Spleen (tissue), 11 donors: ENCODE measurements around the gene ZNF442. TPM values are rescaled to one million over a fixed set of nuclear protein-coding genes. Genes with fewer than 3 reads are reported as not detected.
"Not testable (repeated sequence)": the region's sequence is repeated elsewhere in the genome, so short reads cannot be mapped to it uniquely, and the experiment has no call there.

ENCODE experiments used
- DNase-seq: peaks from one replicate; pipeline ENCODE4 v3.0.0-alpha.2; 2020
- H3K27ac ChIP-seq, 8 donors: fragments of 200-600 bp; sonication (generic) in 7 of 8; 1 replicate in 4 of 8; 2 replicates in 4 of 8; pipeline versions ENCODE4 v1.5.0 to v1.8.0; 2016 to 2021; ENCODE audit warnings: inconsistent platforms in 4 of 8, mild to moderate bottlenecking in 4 of 8, moderate library complexity in 1 of 8
- H3K27me3 ChIP-seq, 7 donors: fragments of 200-600 bp; sonication (generic) in 6 of 7; replicated peaks in 1 of 7; 1 replicate in 4 of 7; 2 replicates in 3 of 7; pipeline versions ENCODE4 v1.5.0 to v1.8.0; 2016 to 2021; ENCODE audit warnings: inconsistent platforms in 3 of 7, mild to moderate bottlenecking in 1 of 7
- H3K36me3 ChIP-seq, 6 donors: fragments of 200-600 bp; sonication (generic) in 5 of 6; 1 replicate in 4 of 6; 2 replicates in 2 of 6; pipeline versions ENCODE4 v1.5.0 to v1.8.0; 2016 to 2021; ENCODE audit warnings: inconsistent platforms in 2 of 6
- H3K4me1 ChIP-seq, 6 donors: fragments of 200-600 bp; sonication (generic) in 5 of 6; 1 replicate in 3 of 6; 2 replicates in 3 of 6; pipeline versions ENCODE4 v1.5.0 to v1.8.0; 2016 to 2021; ENCODE audit warnings: inconsistent platforms in 3 of 6
- H3K4me3 ChIP-seq, 8 donors: fragments of 200-600 bp; sonication (generic) in 7 of 8; 1 replicate in 4 of 8; 2 replicates in 4 of 8; pipeline versions ENCODE4 v1.5.0 to v1.8.0; 2016 to 2021; ENCODE audit warnings: inconsistent platforms in 4 of 8, mild to moderate bottlenecking in 4 of 8, moderate library complexity in 2 of 8
- H3K9me3 ChIP-seq, 8 donors: fragments of 200-600 bp; sonication (generic) in 7 of 8; 1 replicate in 4 of 8; 2 replicates in 4 of 8; pipeline versions ENCODE4 v1.5.0 to v1.8.0; 2016 to 2021; ENCODE audit warnings: inconsistent platforms in 4 of 8
- POLR2A ChIP-seq, 3 donors: fragments of 450-650 bp; IDR thresholded peaks; one replicate each; pipeline ENCODE4 v1.5.1; 2017; ENCODE audit warnings: antibody characterized with exemption in 3 of 3, mild to moderate bottlenecking in 1 of 3
- POLR2AphosphoS5 ChIP-seq, 3 donors: sonication (generic); formaldehyde crosslinking; IDR thresholded peaks; one replicate each; pipeline ENCODE4 v1.5.1; 2017; ENCODE audit warnings: antibody characterized with exemption in 3 of 3
- WGBS, 5 donors: extraction: QIAGEN DNeasy Blood & Tissue Kit in 3 of 5; methylation state at CpG; one replicate each; pipeline versions ENCODE4 v1.1.5 to v1.1.7; 2013 to 2018; 5-methylcytosine and 5-hydroxymethylcytosine counted together
- intact Hi-C: fragments of 100-400 bp; cut with DNase I; formaldehyde crosslinking; loops from one replicate; pipeline ENCODE4 v1.15.0; 2023; ENCODE audit warnings: low total_unique reads
- polyA plus RNA-seq, 3 donors: library from polyadenylated mRNA; stranded (reverse); fragments of 200-250 nt; gene quantifications; one replicate each; pipeline ENCODE4 v1.2.1, GENCODE V29; 2013
- total RNA-seq, 7 donors: library from RNA; depleted of rRNA in 3 of 7; stranded (reverse); fragments of >200 nt in 3 of 7; fragmentation: NEBNext Ultra II Directional in 4 of 7; extraction: Animal tissue kit (Norgen Biotek cat#: 25700) in 4 of 7; gene quantifications; one replicate each; pipeline versions ENCODE4 v1.1.0 to v1.2.1, GENCODE V29; 2016 to 2021
- TF ChIP-seq, protein P1 (sequence below), 11 experiments: fragments of 200-600 bp in 7 of 11; fragments of 450-650 bp in 4 of 11; sonication (generic) in 4 of 11; IDR thresholded peaks in 8 of 11; conservative IDR thresholded peaks in 3 of 11; 1 replicate in 7 of 11; 2 replicates in 4 of 11; pipeline versions ENCODE4 v1.4.0 to v1.8.0; 2016 to 2021; ENCODE audit warnings: antibody characterized with exemption in 11 of 11, inconsistent platforms in 4 of 11, mild to moderate bottlenecking in 1 of 11
- donor health status: healthy with polysubstance abuse.
- donor health status: DM: no; HTN: no; CAD: no; lungs with moderate emphysema.
- donor health status: DM: no; HTN: no; CAD: no.
- donor health status: Bipolar disorder and iron deficiency.
- donor health status: healthy.
- donor health status: DM: no; HTN: no; CAD: no.
- donor health status: DM: yes; HTN: yes; CAD: no.

ZNF442 gene
- total and polyA plus RNA-seq, 10 donors = 0.48 to 6.1 (median 3.2) TPM

DNA sequence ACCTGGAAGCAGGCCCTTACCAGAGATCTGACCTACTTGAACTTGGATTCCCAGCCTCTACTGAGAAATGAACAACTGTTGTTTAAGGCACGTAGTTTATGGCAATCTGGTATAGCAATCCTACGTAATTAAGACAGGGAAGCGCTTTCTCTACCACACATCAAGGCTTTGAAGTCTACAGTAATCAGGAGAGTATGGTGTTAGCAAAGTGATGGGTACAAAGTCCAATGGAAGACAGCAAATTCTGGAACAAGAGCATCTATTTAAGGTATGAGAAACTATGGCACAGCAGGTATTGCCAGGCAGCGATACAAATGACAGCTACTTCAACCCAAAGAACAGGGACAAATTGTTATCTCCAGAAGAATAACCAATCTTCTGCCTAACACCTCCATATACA lies 35.1 kb downstream of the ZNF442 start:
- Histone ChIP-seq H3K9me3 (no peaks in the 10 kb centered on the region), H3K27me3 (no peaks in the 10 kb centered on the region), H3K36me3 (no peaks in the 10 kb centered on the region), H3K4me1 (peaks cover 3 to 40% (median 29%) of the 10 kb centered on the region in 6 donors), H3K4me3 (no peak overlapping the region), H3K27ac (no peak overlapping the region)
- no peak for TF ChIP-seq POLR2A (IDR thresholded peaks at IDR 0.05)
- TF ChIP-seq, protein P1, sequence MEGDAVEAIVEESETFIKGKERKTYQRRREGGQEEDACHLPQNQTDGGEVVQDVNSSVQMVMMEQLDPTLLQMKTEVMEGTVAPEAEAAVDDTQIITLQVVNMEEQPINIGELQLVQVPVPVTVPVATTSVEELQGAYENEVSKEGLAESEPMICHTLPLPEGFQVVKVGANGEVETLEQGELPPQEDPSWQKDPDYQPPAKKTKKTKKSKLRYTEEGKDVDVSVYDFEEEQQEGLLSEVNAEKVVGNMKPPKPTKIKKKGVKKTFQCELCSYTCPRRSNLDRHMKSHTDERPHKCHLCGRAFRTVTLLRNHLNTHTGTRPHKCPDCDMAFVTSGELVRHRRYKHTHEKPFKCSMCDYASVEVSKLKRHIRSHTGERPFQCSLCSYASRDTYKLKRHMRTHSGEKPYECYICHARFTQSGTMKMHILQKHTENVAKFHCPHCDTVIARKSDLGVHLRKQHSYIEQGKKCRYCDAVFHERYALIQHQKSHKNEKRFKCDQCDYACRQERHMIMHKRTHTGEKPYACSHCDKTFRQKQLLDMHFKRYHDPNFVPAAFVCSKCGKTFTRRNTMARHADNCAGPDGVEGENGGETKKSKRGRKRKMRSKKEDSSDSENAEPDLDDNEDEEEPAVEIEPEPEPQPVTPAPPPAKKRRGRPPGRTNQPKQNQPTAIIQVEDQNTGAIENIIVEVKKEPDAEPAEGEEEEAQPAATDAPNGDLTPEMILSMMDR (IDR thresholded peaks at IDR 0.05 in 8 of 11, conservative IDR thresholded peaks at IDR 0.05 in 3 of 11) = no peak
- DNase-seq = no peak
- intact Hi-C loops = no loop called here
- 85 to 98% (median 96%) methylated on average over 4 of the region's 4 CpGs for WGBS, 5 donors

DNA sequence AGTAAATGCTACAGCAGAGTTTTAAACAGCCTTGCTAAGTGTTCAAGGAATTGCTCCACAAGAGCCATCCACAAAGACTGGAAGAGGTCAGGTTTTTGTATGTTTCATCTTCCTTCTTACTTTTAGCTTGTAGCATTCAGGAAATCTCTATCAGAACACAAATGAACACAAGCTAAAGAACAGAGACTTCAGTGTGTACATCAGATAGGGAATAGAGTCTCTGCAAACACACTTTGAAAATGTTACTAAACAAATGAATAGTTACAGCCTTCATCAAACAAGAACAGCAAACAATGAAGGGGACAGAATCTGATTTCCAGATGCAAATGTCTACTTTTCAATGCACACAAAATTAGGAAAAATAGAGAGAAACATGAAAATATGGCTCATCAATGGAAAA lies 39.8 kb downstream of the ZNF442 start:
- Histone ChIP-seq H3K4me1 (peaks cover 0 to 7% (median 1%) of the 10 kb centered on the region in 6 donors), H3K9me3 (peaks cover 0 to 31% (median 14%) of the 10 kb centered on the region in 8 donors), H3K36me3 (peaks cover 0 to 36% (median 19%) of the 10 kb centered on the region in 6 donors), H3K27me3 (no peaks in the 10 kb centered on the region), H3K27ac (no peak overlapping the region), H3K4me3 (no peak overlapping the region)
- intact Hi-C loops = no loop called here
- DNase-seq = no peak
- TF ChIP-seq POLR2A (IDR thresholded peaks at IDR 0.05) = no peak
- TF ChIP-seq, protein P1 (IDR thresholded peaks at IDR 0.05 in 8 of 11, conservative IDR thresholded peaks at IDR 0.05 in 3 of 11) = no peak
- no peak for TF ChIP-seq POLR2AphosphoS5 (IDR thresholded peaks at IDR 0.05)

- TF ChIP-seq POLR2A (IDR thresholded peaks at IDR 0.05) (no peak), POLR2AphosphoS5 (IDR thresholded peaks at IDR 0.05) (no peak)
- TF ChIP-seq, protein P1 (IDR thresholded peaks at IDR 0.05 in 8 of 11, conservative IDR thresholded peaks at IDR 0.05 in 3 of 11) = no peak
- intact Hi-C loops = no loop called here
- no peak overlapping the region for H3K27ac ChIP-seq
- H3K36me3 ChIP-seq = peaks cover 3 to 61% (median 47%) of the 10 kb centered on the region in 6 donors
- 96 to 97% (median 96%) methylated on average over 13 of the region's 13 CpGs for WGBS, 5 donors
- no peaks in the 10 kb centered on the region for H3K27me3 ChIP-seq
- H3K9me3 ChIP-seq = peaks cover 3 to 74% (median 43%) of the 10 kb centered on the region in 8 donors
- no peaks in the 10 kb centered on the region for H3K4me1 ChIP-seq
- no peak for DNase-seq
- H3K4me3 ChIP-seq = no peak overlapping the region
Measured at GRCh38 chr19:12318782-12319413, 46.6 kb downstream of the ZNF442 start.

GRCh38 chr19:12314553-12314952 lies 50.9 kb downstream of the ZNF442 start:
- WGBS, 5 donors = 76 to 86% (median 81%) methylated on average over 7 of the region's 7 CpGs

GRCh38 chr19:12308891-12309290 lies 56.6 kb downstream of the ZNF442 start:
- H3K27me3 ChIP-seq, DNase-seq, H3K27ac ChIP-seq, H3K4me3 ChIP-seq, H3K9me3 ChIP-seq, H3K4me1 ChIP-seq, intact Hi-C loops, H3K36me3 ChIP-seq: not testable (repeated sequence)
- 92 to 98% (median 96%) methylated on average over 12 of the region's 12 CpGs for WGBS, 5 donors

More at GRCh38 chr19:12314553-12314952, 50.9 kb downstream of the ZNF442 start:
- Histone ChIP-seq H3K4me1 (no peaks in the 10 kb centered on the region), H3K9me3 (peaks cover 3 to 35% (median 20%) of the 10 kb centered on the region in 8 donors), H3K36me3 (peaks cover 3 to 26% (median 17%) of the 10 kb centered on the region in 6 donors), H3K4me3 (no peak overlapping the region), H3K27me3 (no peaks in the 10 kb centered on the region), H3K27ac (no peak overlapping the region)
- TF ChIP-seq, protein P1 (IDR thresholded peaks at IDR 0.05 in 8 of 11, conservative IDR thresholded peaks at IDR 0.05 in 3 of 11) = no peak
- no peak for TF ChIP-seq POLR2A (IDR thresholded peaks at IDR 0.05)
- no peak for TF ChIP-seq POLR2AphosphoS5 (IDR thresholded peaks at IDR 0.05)
- intact Hi-C loops = no loop called here
- DNase-seq = no peak
